ENCODE results near the gene GPC4. TPM values are rescaled to one million over a fixed set of nuclear protein-coding genes. Genes with fewer than 3 reads are reported as not detected.

Gene GPC4
- total and polyA plus RNA-seq, 9 of the 15 experiments (the other 6 are each of a cell fraction or from before 2014, with no cell fraction given), result 0.11 TPM; not detected in 8

GRCh38 chrX:133359466-133359865 is 55.8 kb downstream of the GPC4 start:
- no peaks in the 10 kb centered on the region for H3K79me2 ChIP-seq (ENCODE audit: control insufficient read depth, insufficient read depth, low read length)
- no peaks in the 10 kb centered on the region for H3K4me1 ChIP-seq (replicated peaks in 1 of 2; ENCODE audit: control insufficient read depth in 2 of 2, insufficient read depth in 2 of 2, low read length in 2 of 2)
- TF ChIP-seq NFYB (IDR thresholded peaks at IDR 0.05; ENCODE audit: extremely low read depth, insufficient read length), result no peak
- no peak for TF ChIP-seq HDAC6 (IDR thresholded peaks at IDR 0.05; ENCODE audit: low read depth, low read length)
- in situ Hi-C loops (cut with MboI) (no loop called here), intact Hi-C loops (cut with micrococcal nuclease) (no loop called here)
- no peak overlapping the region for H2AFZ ChIP-seq (ENCODE audit: low read depth, low read length)
- no peaks in the 10 kb centered on the region for H3K36me3 ChIP-seq (ENCODE audit: control insufficient read depth, insufficient read depth, low read length)
- BruUV-seq (replicated peaks), result no TSS peak
- no peaks in the 10 kb centered on the region for H3K9me3 ChIP-seq (replicated peaks; ENCODE audit: control insufficient read depth, insufficient read depth, low read depth, low read length)
- DNase-seq (ENCODE audit: extremely low read depth in 1 of 4, low spot score in 3 of 4) (no peak), FAIRE-seq (no peak), ATAC-seq (no peak)
- H3K27ac ChIP-seq (ENCODE audit: extremely low read depth, low read depth, low read length), result no peak overlapping the region
- H3K9me1 ChIP-seq (ENCODE audit: control insufficient read depth, insufficient read depth, low read length), result no peaks in the 10 kb centered on the region
- no peaks in the 10 kb centered on the region for H4K20me1 ChIP-seq (replicated peaks; ENCODE audit: control insufficient read depth, insufficient read depth, low read length)
- no peak overlapping the region for H3K9ac ChIP-seq (ENCODE audit: insufficient read depth in 1 of 2, low read depth in 2 of 2, low read length in 2 of 2)
- no peak overlapping the region for H3K4me3 ChIP-seq
- 0% methylated on average over 2 of the region's 2 CpGs for WGBS (ENCODE audit: insufficient coverage, low coverage, missing lambda C conversion rate)
- ChIA-PET POLR2A (no interaction called here), CTCF (ENCODE audit: low intra/inter-chr PET ratio) (no interaction called here)
- H3K27me3 ChIP-seq (ENCODE audit: control insufficient read depth in 2 of 2, insufficient read depth in 2 of 2, low read length in 2 of 2), result no peaks in the 10 kb centered on the region
- no peak overlapping the region for H3K4me2 ChIP-seq (ENCODE audit: insufficient read depth, low read length)

DNA sequence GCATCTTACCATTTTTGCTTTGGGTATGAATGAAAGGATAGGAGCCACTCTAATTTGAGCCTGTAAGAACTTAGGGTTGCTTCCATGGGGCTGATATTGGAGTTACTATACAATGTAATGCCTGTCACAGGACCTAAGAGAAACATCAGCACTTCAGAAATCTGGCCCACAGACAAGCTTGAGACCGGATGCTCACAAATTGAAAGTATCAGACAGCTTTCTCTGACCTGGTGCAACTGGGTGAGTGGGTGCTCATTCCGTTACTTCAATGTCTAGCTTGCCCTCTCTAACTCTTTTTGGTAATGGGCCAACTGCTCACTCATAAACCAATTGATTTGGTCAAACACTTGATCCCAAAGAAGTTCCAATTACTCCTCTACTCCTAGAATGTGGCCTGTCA is 62.1 kb downstream of the GPC4 start:
- Histone ChIP-seq H3K9ac (ENCODE audit: insufficient read depth in 1 of 2, low read depth in 2 of 2, low read length in 2 of 2) (no peak overlapping the region), H3K36me3 (ENCODE audit: control insufficient read depth, insufficient read depth, low read length) (no peaks in the 10 kb centered on the region), H3K4me1 (replicated peaks in 1 of 2; ENCODE audit: control insufficient read depth in 2 of 2, insufficient read depth in 2 of 2, low read length in 2 of 2) (no peaks in the 10 kb centered on the region), H3K27me3 (ENCODE audit: control insufficient read depth in 2 of 2, insufficient read depth in 2 of 2, low read length in 2 of 2) (no peaks in the 10 kb centered on the region), H3K27ac (ENCODE audit: extremely low read depth, low read depth, low read length) (no peak overlapping the region), H3K79me2 (ENCODE audit: control insufficient read depth, insufficient read depth, low read length) (no peaks in the 10 kb centered on the region), H3K4me3 (no peak overlapping the region), H3K9me3 (replicated peaks; ENCODE audit: control insufficient read depth, insufficient read depth, low read depth, low read length) (no peaks in the 10 kb centered on the region), H4K20me1 (replicated peaks; ENCODE audit: control insufficient read depth, insufficient read depth, low read length) (no peaks in the 10 kb centered on the region), H3K9me1 (ENCODE audit: control insufficient read depth, insufficient read depth, low read length) (no peaks in the 10 kb centered on the region), H3K4me2 (ENCODE audit: insufficient read depth, low read length) (no peak overlapping the region), H2AFZ (ENCODE audit: low read depth, low read length) (no peak overlapping the region)
- ATAC-seq, result no peak
- in situ Hi-C loops (cut with MboI), result no loop called here
- CTCF ChIA-PET (ENCODE audit: low intra/inter-chr PET ratio), result no interaction called here
- no peak for FAIRE-seq
- POLR2A ChIA-PET, result no interaction called here
- 4% methylated on average over 2 of the region's 2 CpGs for WGBS (ENCODE audit: insufficient coverage, low coverage, missing lambda C conversion rate)
- no peak for DNase-seq (ENCODE audit: extremely low read depth in 1 of 4, low spot score in 3 of 4)
- no TSS peak for BruUV-seq (replicated peaks)
- intact Hi-C loops (cut with micrococcal nuclease), result no loop called here
- TF ChIP-seq, protein P1, sequence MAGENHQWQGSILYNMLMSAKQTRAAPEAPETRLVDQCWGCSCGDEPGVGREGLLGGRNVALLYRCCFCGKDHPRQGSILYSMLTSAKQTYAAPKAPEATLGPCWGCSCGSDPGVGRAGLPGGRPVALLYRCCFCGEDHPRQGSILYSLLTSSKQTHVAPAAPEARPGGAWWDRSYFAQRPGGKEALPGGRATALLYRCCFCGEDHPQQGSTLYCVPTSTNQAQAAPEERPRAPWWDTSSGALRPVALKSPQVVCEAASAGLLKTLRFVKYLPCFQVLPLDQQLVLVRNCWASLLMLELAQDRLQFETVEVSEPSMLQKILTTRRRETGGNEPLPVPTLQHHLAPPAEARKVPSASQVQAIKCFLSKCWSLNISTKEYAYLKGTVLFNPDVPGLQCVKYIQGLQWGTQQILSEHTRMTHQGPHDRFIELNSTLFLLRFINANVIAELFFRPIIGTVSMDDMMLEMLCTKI (IDR thresholded peaks at IDR 0.05; ENCODE audit: partially characterized antibody), result no peak
- TF ChIP-seq TOE1 (IDR thresholded peaks at IDR 0.05; ENCODE audit: borderline replicate concordance), result no peak
- no peak for TF ChIP-seq TOE1 (CRISPR knock-in tag; IDR thresholded peaks at IDR 0.05; ENCODE audit: borderline replicate concordance, low read depth)
- no peak for TF ChIP-seq ELF4 (CRISPR knock-in tag; IDR thresholded peaks at IDR 0.05)
- TF ChIP-seq KDM5B (IDR thresholded peaks at IDR 0.05; ENCODE audit: insufficient replicate concordance, low read depth, low read length), result no peak
- TF ChIP-seq, protein P2, sequence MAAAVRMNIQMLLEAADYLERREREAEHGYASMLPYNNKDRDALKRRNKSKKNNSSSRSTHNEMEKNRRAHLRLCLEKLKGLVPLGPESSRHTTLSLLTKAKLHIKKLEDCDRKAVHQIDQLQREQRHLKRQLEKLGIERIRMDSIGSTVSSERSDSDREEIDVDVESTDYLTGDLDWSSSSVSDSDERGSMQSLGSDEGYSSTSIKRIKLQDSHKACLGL (CRISPR knock-in tag; IDR thresholded peaks at IDR 0.05; ENCODE audit: borderline replicate concordance, poor library complexity, severe bottlenecking), result no peak
- TF ChIP-seq, protein P3, sequence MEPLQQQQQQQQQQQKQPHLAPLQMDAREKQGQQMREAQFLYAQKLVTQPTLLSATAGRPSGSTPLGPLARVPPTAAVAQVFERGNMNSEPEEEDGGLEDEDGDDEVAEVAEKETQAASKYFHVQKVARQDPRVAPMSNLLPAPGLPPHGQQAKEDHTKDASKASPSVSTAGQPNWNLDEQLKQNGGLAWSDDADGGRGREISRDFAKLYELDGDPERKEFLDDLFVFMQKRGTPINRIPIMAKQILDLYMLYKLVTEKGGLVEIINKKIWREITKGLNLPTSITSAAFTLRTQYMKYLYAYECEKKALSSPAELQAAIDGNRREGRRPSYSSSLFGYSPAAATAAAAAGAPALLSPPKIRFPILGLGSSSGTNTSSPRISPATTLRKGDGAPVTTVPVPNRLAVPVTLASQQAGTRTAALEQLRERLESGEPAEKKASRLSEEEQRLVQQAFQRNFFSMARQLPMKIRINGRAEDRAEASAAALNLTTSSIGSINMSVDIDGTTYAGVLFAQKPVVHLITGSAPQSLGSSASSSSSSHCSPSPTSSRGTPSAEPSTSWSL (CRISPR knock-in tag; IDR thresholded peaks at IDR 0.05; ENCODE audit: borderline replicate concordance), result no peak
- TF ChIP-seq NUFIP1 (IDR thresholded peaks at IDR 0.05; ENCODE audit: partially characterized antibody), result no peak
- TF ChIP-seq SREBF2 (CRISPR knock-in tag; IDR thresholded peaks at IDR 0.05), result no peak

All from K562 (cell line).